ENCODE results near the gene TPGS1.

The TPGS1 gene

DNA sequence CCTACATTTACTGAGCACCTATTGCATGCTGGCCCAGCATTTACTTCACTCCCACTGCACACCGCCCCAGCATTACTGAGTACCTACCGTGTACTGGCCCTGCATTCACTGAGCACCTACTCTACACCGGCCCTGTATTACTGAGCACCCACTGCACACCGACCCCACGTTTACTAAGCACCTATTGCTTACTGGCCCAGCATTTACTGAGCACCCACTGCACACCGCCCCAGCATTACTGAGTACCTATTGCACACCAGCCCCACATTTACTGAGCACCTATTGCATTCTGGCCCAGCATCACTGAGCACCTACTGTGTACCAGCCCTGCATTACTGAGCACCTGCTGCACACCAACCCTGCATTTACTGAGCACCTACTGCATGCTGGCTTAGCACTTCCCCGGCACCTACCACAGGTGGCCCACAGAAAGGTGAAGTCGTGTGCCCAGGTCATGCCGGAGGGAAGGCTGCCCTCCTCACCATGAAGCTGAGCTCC is 6.9 kb downstream of the TPGS1 start:
- DNase-seq: no peak

DNA sequence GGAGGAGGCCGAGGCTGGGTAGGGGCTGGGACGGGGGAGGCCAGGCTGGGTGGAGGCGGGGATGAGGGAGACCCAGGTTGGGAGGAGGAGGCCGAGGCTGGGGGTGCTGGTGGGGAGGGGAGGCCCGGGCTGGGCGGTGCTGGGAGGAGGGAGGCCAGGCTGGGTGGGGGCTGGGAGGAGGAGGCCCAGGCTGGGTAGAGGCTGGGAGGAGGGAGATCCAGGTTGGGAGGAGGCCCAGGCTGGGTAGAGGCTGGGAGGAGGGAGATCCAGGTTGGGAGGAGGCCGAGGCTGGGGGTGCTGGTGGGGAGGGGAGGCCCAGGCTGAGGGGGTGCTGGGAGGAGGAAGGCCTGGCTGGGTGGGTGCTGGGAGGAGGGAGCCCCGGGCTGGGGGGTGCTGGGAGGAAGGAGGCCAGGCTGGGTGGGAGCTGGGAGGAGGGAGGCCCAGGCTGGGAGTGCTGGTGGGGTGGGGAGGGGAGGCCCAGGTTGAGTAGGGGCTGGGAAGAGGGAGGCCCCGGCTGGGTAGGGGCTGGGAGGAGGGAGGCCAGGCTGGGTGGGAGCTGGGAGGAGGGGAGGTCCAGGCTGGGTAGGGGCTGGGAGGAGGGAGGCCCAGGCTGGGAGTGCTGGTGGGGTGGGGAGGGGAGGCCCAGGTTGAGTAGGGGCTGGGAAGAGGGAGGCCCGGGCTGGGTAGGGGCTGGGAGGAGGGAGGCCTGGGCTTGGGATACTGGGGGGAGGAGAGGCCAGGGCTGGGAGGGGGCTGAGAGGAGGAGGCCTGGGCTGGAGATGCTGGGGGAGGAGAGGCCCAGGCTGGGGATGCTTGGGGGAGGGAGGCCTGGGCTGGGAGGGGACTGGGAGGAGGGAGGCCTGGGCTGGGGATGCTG is 10.7 kb downstream of the TPGS1 start:
- Histone ChIP-seq H3K4me1 (no peaks in the 10 kb centered on the region), H3K27me3 (no peaks in the 10 kb centered on the region), H3K36me3 (peaks cover 5% of the 10 kb centered on the region), H3K9me3 (peaks cover 5% of the 10 kb centered on the region; the same call in 1 of the 2 replicates), H3K4me3 (ENCODE audit: low read depth, low read length) (no peak overlapping the region)
- no peak for DNase-seq
- TF ChIP-seq, protein P1, sequence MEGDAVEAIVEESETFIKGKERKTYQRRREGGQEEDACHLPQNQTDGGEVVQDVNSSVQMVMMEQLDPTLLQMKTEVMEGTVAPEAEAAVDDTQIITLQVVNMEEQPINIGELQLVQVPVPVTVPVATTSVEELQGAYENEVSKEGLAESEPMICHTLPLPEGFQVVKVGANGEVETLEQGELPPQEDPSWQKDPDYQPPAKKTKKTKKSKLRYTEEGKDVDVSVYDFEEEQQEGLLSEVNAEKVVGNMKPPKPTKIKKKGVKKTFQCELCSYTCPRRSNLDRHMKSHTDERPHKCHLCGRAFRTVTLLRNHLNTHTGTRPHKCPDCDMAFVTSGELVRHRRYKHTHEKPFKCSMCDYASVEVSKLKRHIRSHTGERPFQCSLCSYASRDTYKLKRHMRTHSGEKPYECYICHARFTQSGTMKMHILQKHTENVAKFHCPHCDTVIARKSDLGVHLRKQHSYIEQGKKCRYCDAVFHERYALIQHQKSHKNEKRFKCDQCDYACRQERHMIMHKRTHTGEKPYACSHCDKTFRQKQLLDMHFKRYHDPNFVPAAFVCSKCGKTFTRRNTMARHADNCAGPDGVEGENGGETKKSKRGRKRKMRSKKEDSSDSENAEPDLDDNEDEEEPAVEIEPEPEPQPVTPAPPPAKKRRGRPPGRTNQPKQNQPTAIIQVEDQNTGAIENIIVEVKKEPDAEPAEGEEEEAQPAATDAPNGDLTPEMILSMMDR (IDR thresholded peaks at IDR 0.05; ENCODE audit: low read depth, low read length): no peak

More for the DNA sequence above, 6.9 kb downstream of the TPGS1 start:
- TF ChIP-seq, protein P1 (IDR thresholded peaks at IDR 0.05; ENCODE audit: low read depth, low read length): no peak
- Histone ChIP-seq H3K4me1 (no peaks in the 10 kb centered on the region), H3K36me3 (peaks cover 6% of the 10 kb centered on the region), H3K27me3 (no peaks in the 10 kb centered on the region), H3K9me3 (no peaks in the 10 kb centered on the region), H3K4me3 (ENCODE audit: low read depth, low read length) (no peak overlapping the region)

DNA sequence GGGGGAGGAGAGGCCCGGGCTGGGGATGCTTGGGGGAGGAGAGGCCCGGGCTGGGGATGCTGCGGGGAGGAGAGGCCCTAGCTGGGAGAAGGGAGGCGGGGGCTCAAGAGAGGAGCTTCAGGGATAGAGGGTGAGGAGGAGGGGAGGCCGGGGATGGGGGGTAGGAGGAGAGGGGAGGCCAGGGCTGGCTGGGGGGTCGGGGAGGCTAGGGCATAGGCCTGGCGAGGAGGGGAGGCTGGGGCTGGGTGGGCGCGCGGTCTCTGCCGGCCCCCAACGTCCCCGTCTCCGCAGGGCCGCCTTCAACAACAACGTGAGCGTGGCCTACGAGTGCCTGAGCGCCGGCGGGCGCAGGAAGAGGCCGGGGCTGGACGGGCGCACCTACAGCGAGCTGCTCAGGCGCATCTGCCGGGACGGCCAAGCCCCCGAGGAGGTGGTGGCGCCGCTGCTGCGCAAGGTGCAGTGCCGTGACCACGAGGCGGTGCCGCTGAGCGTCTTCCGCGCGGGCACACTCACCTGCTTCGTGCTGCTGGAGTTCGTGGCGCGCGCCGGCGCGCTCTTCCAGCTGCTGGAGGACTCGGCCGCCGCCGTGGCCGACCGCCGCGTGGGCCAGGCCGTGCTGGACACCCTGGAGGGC is 11.4 kb downstream of the TPGS1 start:
- Histone ChIP-seq H3K36me3 (peaks cover 5% of the 10 kb centered on the region), H3K9me3 (peaks cover 5% of the 10 kb centered on the region; the same call in 1 of the 2 replicates), H3K4me1 (no peaks in the 10 kb centered on the region), H3K4me3 (ENCODE audit: low read depth, low read length) (no peak overlapping the region), H3K27me3 (no peaks in the 10 kb centered on the region)
- no peak for DNase-seq
- TF ChIP-seq, protein P1 (IDR thresholded peaks at IDR 0.05; ENCODE audit: low read depth, low read length): no peak

DNA sequence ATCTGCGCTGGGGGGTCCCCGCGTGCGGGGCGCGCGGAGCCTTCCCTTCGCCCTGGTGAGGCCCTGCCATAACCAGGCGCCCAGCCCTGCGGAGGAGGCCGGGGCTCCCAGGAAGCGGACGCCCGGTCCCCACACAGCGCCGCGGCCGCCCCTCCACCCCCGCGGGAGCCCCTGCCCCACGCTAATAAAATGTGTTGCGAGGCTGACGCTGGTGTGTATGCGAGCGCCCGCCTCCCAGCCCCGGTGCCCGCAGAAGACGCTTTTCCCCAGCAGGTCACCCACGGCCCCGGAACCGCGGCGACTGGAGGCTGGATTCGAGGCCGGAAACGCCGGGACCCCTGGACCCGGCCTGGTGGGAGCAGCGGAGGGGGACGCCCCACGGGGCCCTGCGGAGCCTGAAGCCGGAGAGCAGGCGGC is 12.2 kb downstream of the TPGS1 start:
- peaks cover 5% of the 10 kb centered on the region for H3K36me3 ChIP-seq
- H3K27me3 ChIP-seq: no peaks in the 10 kb centered on the region
- TF ChIP-seq, protein P1 (IDR thresholded peaks at IDR 0.05; ENCODE audit: low read depth, low read length): no peak
- no peak overlapping the region for H3K4me3 ChIP-seq (ENCODE audit: low read depth, low read length)
- H3K4me1 ChIP-seq: peaks cover 4% of the 10 kb centered on the region; the same call in 1 of the 2 replicates
- H3K9me3 ChIP-seq: peaks cover 5% of the 10 kb centered on the region; the same call in 1 of the 2 replicates
- no peak for DNase-seq

DNA sequence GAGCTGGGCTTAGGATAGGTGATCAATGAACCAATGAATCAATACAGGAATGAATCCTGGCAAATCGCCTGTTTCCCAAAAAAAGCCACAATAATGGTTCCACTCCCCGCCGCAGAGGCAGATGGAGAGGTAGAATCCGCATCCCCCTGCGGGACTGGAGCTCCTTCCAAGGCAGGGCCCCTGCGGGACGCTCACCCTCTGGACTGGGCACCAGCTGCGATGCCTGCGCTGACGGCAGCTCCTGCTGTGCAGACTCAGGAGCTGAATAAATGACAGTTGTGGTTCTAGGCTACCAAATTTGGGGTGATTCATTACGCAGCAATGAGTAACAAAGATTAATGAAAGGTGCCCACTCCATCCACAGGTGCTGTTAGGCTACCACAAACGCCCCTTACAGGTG is 15.4 kb downstream of the TPGS1 start:
- Histone ChIP-seq H3K9me3 (peaks cover 5% of the 10 kb centered on the region; the same call in 1 of the 2 replicates), H3K4me3 (ENCODE audit: low read depth, low read length) (no peak overlapping the region), H3K27me3 (peaks cover 3% of the 10 kb centered on the region; the same call in 1 of the 2 replicates), H3K4me1 (peaks cover 4% of the 10 kb centered on the region; the same call in 1 of the 2 replicates), H3K36me3 (peaks cover 5% of the 10 kb centered on the region)
- no peak for DNase-seq
- TF ChIP-seq, protein P1 (IDR thresholded peaks at IDR 0.05; ENCODE audit: low read depth, low read length): no peak
